RWPE2 (cell line): Measurements from ENCODE around the gene SP6.

ENCODE experiments used
- ATAC-seq: fragments of 200-7000 bp; cut with Tn5 transposase; 3 replicates; pipeline ENCODE4 v1.9.1; 2021; ENCODE audit warnings: low read depth
- DNase-seq: peaks from one replicate; pipeline ENCODE4 v3.0.0-alpha.2; 2020; ENCODE audit warnings: low spot score
- H3K27ac ChIP-seq: fragments of 450-650 bp; 2 replicates; pipeline ENCODE4 v1.5.1; 2017; ENCODE audit warnings: mild to moderate bottlenecking; ENCODE audit not compliant: poor library complexity, severe bottlenecking
- H3K27me3 ChIP-seq: fragments of 250-450 bp; sonication (Bioruptor Pico); 2 replicates; pipeline ENCODE4 v1.5.1; 2021; ENCODE audit warnings: mild to moderate bottlenecking, moderate library complexity; ENCODE audit not compliant: insufficient read depth, poor library complexity, severe bottlenecking
- H3K36me3 ChIP-seq: fragments of 250-450 bp; sonication (Bioruptor Pico); 2 replicates; pipeline ENCODE4 v1.5.1; 2020; ENCODE audit warnings: low read depth, mild to moderate bottlenecking, moderate library complexity
- H3K4me1 ChIP-seq: fragments of 250-450 bp; sonication (Bioruptor Pico); 2 replicates; pipeline ENCODE4 v1.5.1; 2021; ENCODE audit warnings: mild to moderate bottlenecking, moderate library complexity; ENCODE audit not compliant: insufficient read depth, poor library complexity, severe bottlenecking
- H3K4me3 ChIP-seq: fragments of 250-450 bp; sonication (Bioruptor Pico); 2 replicates; pipeline ENCODE4 v1.5.1; 2021; ENCODE audit warnings: mild to moderate bottlenecking, moderate library complexity; ENCODE audit not compliant: severe bottlenecking
- H3K9me3 ChIP-seq: fragments of 250-450 bp; sonication (Bioruptor Pico); 2 replicates; pipeline ENCODE4 v1.5.1; 2021; ENCODE audit warnings: mild to moderate bottlenecking, moderate library complexity; ENCODE audit not compliant: severe bottlenecking
- TF ChIP-seq, protein P1 (sequence below): fragments of 450-650 bp; IDR thresholded peaks from one replicate; pipeline ENCODE4 v1.5.1; 2017; ENCODE audit warnings: mild to moderate bottlenecking, moderate library complexity; ENCODE audit not compliant: poor library complexity, severe bottlenecking

SP6 gene

DNA sequence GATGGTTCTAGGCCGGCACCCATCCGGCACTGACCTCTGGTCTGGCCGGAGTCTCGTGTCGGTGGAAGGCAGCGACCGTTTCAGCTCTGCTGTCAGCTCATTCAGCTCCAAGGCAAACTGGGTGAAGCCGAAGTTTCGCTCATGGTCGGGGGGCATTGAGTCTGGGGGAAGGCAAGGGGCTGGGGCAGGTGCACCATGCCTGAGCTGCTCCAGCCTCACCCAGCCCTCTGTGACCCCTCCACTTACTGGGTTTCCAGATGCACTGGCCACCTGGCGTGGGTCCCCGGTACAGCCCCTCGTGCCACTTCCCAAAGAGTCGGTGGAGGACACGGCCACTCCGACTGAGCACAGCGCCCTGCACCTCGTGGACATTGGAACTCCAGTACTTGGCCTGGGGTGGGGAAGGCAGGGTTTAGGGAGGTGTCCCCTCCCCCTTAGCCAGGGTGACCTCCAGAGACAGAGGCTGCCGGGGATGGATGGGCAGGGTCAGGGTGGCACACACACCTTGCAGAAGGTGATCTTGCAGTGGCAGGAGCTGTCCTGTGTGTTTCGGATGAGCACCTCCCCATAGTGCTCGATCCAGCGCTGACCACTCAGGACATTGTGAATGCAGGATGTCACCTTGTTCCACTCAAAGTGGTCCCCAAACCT lies 42.0 kb downstream of the SP6 start:
- no peaks in the 10 kb centered on the region for H3K27me3 ChIP-seq
- H3K4me1 ChIP-seq: peaks cover 10% of the 10 kb centered on the region
- no peak overlapping the region for H3K27ac ChIP-seq
- DNase-seq: peak; percentile 61
- no peaks in the 10 kb centered on the region for H3K9me3 ChIP-seq
- no peak for ATAC-seq
- TF ChIP-seq, protein P1, sequence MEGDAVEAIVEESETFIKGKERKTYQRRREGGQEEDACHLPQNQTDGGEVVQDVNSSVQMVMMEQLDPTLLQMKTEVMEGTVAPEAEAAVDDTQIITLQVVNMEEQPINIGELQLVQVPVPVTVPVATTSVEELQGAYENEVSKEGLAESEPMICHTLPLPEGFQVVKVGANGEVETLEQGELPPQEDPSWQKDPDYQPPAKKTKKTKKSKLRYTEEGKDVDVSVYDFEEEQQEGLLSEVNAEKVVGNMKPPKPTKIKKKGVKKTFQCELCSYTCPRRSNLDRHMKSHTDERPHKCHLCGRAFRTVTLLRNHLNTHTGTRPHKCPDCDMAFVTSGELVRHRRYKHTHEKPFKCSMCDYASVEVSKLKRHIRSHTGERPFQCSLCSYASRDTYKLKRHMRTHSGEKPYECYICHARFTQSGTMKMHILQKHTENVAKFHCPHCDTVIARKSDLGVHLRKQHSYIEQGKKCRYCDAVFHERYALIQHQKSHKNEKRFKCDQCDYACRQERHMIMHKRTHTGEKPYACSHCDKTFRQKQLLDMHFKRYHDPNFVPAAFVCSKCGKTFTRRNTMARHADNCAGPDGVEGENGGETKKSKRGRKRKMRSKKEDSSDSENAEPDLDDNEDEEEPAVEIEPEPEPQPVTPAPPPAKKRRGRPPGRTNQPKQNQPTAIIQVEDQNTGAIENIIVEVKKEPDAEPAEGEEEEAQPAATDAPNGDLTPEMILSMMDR: no peak
- H3K4me3 ChIP-seq: no peak overlapping the region
- peaks cover 7% of the 10 kb centered on the region; the same call in 1 of the 2 replicates for H3K36me3 ChIP-seq

GRCh38 chr17:47808036-47808829 lies 42.7 kb downstream of the SP6 start:
- Histone ChIP-seq H3K27ac (no peak overlapping the region), H3K9me3 (no peaks in the 10 kb centered on the region), H3K36me3 (peaks cover 7% of the 10 kb centered on the region; the same call in 1 of the 2 replicates), H3K4me1 (peaks cover 10% of the 10 kb centered on the region), H3K27me3 (no peaks in the 10 kb centered on the region), H3K4me3 (no peak overlapping the region)
- ATAC-seq (no peak), DNase-seq (peak; percentile 47)
- TF ChIP-seq, protein P1: no peak

- H3K4me1 ChIP-seq: peaks cover 10% of the 10 kb centered on the region
- no peak overlapping the region for H3K4me3 ChIP-seq
- no peaks in the 10 kb centered on the region for H3K9me3 ChIP-seq
- ATAC-seq: no peak
- no peaks in the 10 kb centered on the region for H3K27me3 ChIP-seq
- peaks cover 7% of the 10 kb centered on the region; the same call in 1 of the 2 replicates for H3K36me3 ChIP-seq
- no peak overlapping the region for H3K27ac ChIP-seq
- no peak for DNase-seq
- TF ChIP-seq, protein P1: no peak
Measured at GRCh38 chr17:47807421-47807820, 43.5 kb downstream of the SP6 start.

GRCh38 chr17:47806913-47807255 lies 44.1 kb downstream of the SP6 start:
- TF ChIP-seq, protein P1: no peak
- Histone ChIP-seq H3K4me3 (no peak overlapping the region), H3K27ac (no peak overlapping the region), H3K9me3 (no peaks in the 10 kb centered on the region), H3K36me3 (peaks cover 7% of the 10 kb centered on the region; the same call in 1 of the 2 replicates), H3K27me3 (no peaks in the 10 kb centered on the region), H3K4me1 (peaks cover 10% of the 10 kb centered on the region)
- DNase-seq: no peak
- ATAC-seq: no peak
